OCI-LY3 (cell line): Measurements from ENCODE around the gene AK4.

Source experiments
- H2AFZ ChIP-seq: fragments of 200-600, 300-600 bp; shearing (Covaris generic); 2 replicates; pipeline ENCODE4 v1.6.0; 2014; ENCODE audit warnings: antibody characterized with exemption, low read depth, low read length
- H3K27ac ChIP-seq: fragments of 200-600, 300-600 bp; sonication (generic); 2 replicates; pipeline ENCODE4 v1.5.1; 2014; ENCODE audit warnings: mild to moderate bottlenecking, low read length, moderate library complexity, mixed read lengths
- H3K27me3 ChIP-seq: fragments of 200-600, 300-600 bp; sonication (generic); 2 replicates; pipeline ENCODE4 v1.6.1; 2014; ENCODE audit warnings: low read depth, low read length, mixed read lengths
- H3K36me3 ChIP-seq: fragments of 200-600, 300-600 bp; sonication (generic); replicated peaks from 2 replicates; pipeline ENCODE3; 2014; ENCODE audit warnings: low read depth, low read length, mixed read lengths
- H3K4me1 ChIP-seq: fragments of 300-600, 200-600 bp; sonication (generic); 2 replicates; pipeline ENCODE4 v1.6.1; 2014; ENCODE audit warnings: low read length, mixed read lengths
- H3K4me2 ChIP-seq: fragments of 200-600, 300-600 bp; sonication (generic); 2 replicates; pipeline ENCODE4 v1.6.1; 2014; ENCODE audit warnings: low read length, mixed read lengths
- H3K4me3 ChIP-seq: fragments of 300-600, 200-600 bp; sonication (generic); 2 replicates; pipeline ENCODE4 v1.5.1; 2014; ENCODE audit warnings: antibody characterized with exemption, mild to moderate bottlenecking, low read length, moderate library complexity
- H3K79me2 ChIP-seq: fragments of 300-600, 200-600 bp; shearing (Covaris generic); 2 replicates; pipeline ENCODE4 v1.6.1; 2014; ENCODE audit warnings: mild to moderate bottlenecking, low read length, mixed read lengths
- H3K9ac ChIP-seq: fragments of 300-600, 200-600 bp; shearing (Covaris generic); 2 replicates; pipeline ENCODE4 v1.6.0; 2014; ENCODE audit warnings: mild to moderate bottlenecking, low read length, moderate library complexity
- H3K9me3 ChIP-seq: fragments of 200-600, 300-600 bp; shearing (Covaris generic); 2 replicates; pipeline ENCODE4 v1.6.1; 2014; ENCODE audit warnings: low read length, mixed read lengths; ENCODE audit not compliant: insufficient read depth
- H4K20me1 ChIP-seq: fragments of 200-600, 300-600 bp; sonication (generic); 2 replicates; pipeline ENCODE4 v1.6.1; 2016; ENCODE audit warnings: low read length, mixed read lengths; ENCODE audit not compliant: insufficient read depth
- CTCF ChIP-seq: fragments of 200-600, 300-600 bp; sonication (generic); IDR thresholded peaks from 2 replicates; pipeline ENCODE4 v1.5.1; 2014; ENCODE audit warnings: antibody characterized with exemption, low read length, low read depth
- EZH2phosphoT487 ChIP-seq: fragments of 200-600 bp; shearing (Covaris generic); IDR thresholded peaks from 2 replicates; pipeline ENCODE4 v1.6.1; 2018; ENCODE audit warnings: antibody characterized with exemption, mixed run types, low read depth

AK4 gene

GRCh38 chr1:65243491-65243890 is 95.5 kb downstream of the AK4 start:
- Histone ChIP-seq H3K36me3 (no peaks in the 10 kb centered on the region), H3K4me2 (peak overlapping the region; percentile 91), H3K27me3 (no peaks in the 10 kb centered on the region), H3K9ac (no peak overlapping the region), H3K4me1 (peaks cover 19% of the 10 kb centered on the region), H3K79me2 (no peaks in the 10 kb centered on the region), H3K9me3 (no peaks in the 10 kb centered on the region), H2AFZ (no peak overlapping the region), H3K4me3 (peak overlapping the region; percentile 61), H4K20me1 (no peaks in the 10 kb centered on the region), H3K27ac (peak overlapping the region; percentile 61)
- TF ChIP-seq EZH2phosphoT487 (no peak), CTCF (no peak)

GRCh38 chr1:65245295-65245694 is 97.3 kb downstream of the AK4 start:
- TF ChIP-seq EZH2phosphoT487, result no peak
- no peak for TF ChIP-seq CTCF
- Histone ChIP-seq H3K9me3 (no peaks in the 10 kb centered on the region), H2AFZ (no peak overlapping the region), H3K4me2 (no peak overlapping the region), H3K79me2 (no peaks in the 10 kb centered on the region), H3K9ac (no peak overlapping the region), H3K4me3 (no peak overlapping the region), H3K27me3 (no peaks in the 10 kb centered on the region), H3K4me1 (peaks cover 19% of the 10 kb centered on the region), H3K27ac (no peak overlapping the region), H4K20me1 (no peaks in the 10 kb centered on the region), H3K36me3 (no peaks in the 10 kb centered on the region)

GRCh38 chr1:65247419-65248359 is 99.7 kb downstream of the AK4 start:
- Histone ChIP-seq H3K4me1 (peaks cover 14% of the 10 kb centered on the region), H3K4me3 (no peak overlapping the region), H3K36me3 (no peaks in the 10 kb centered on the region), H2AFZ (no peak overlapping the region), H3K27ac (no peak overlapping the region), H3K9ac (no peak overlapping the region), H4K20me1 (no peaks in the 10 kb centered on the region), H3K27me3 (no peaks in the 10 kb centered on the region), H3K4me2 (no peak overlapping the region), H3K9me3 (no peaks in the 10 kb centered on the region), H3K79me2 (no peaks in the 10 kb centered on the region)
- TF ChIP-seq CTCF (no peak), EZH2phosphoT487 (no peak)

GRCh38 chr1:65250826-65251225 is 102.8 kb downstream of the AK4 start:
- Histone ChIP-seq H3K4me2 (no peak overlapping the region), H3K4me3 (no peak overlapping the region), H2AFZ (no peak overlapping the region), H3K36me3 (no peaks in the 10 kb centered on the region), H3K9me3 (no peaks in the 10 kb centered on the region), H3K27ac (no peak overlapping the region), H3K9ac (no peak overlapping the region), H3K79me2 (no peaks in the 10 kb centered on the region), H4K20me1 (no peaks in the 10 kb centered on the region), H3K27me3 (no peaks in the 10 kb centered on the region), H3K4me1 (peaks cover 10% of the 10 kb centered on the region; the same call in 1 of the 2 replicates)
- TF ChIP-seq EZH2phosphoT487 (no peak), CTCF (no peak)
